ENCODE results near the gene RBM20. TPM values are rescaled to one million over a fixed set of nuclear protein-coding genes. Genes with fewer than 3 reads are reported as not detected.

Gene RBM20
- total RNA-seq, 4 donors from 2014 or later: 7.4 to 18.4 (median 10.2) TPM

DNA sequence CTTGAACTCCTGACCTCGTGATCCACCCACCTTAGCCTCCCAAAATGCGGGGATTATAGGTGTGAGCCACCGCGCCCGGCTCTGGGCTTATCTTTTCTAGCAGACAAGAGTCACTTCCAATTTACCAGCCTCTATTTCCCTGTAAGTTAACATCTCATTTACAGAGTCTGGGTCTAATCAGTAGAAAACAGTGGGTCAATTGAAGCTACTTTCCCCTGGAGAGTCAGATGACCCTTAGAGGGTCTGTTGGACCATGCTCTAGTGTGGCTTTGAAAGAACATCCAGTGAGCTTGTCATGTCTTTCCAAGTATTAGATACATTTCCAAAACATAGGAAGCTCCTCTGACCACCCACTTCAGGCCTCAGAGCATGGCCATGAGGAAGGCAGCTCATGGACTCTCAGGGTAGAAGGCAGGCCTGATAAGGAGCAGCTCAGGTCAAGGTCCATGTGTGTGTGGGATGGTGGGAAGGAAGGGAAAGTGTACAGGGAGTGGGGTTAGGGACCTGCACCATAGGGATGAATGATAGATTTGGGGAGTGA, 27.6 kb upstream of the RBM20 start:
- in situ Hi-C loops (cut with MboI; ENCODE audit: low sequenced_read_pairs in 4 of 4): loop anchor here in 3 of 4 donors (10.0 to 25.0 kb wide), 3 partner anchors 58 to 271 kb away; no protein-coding TSS in a partner anchor
- H3K4me3 ChIP-seq: no peak overlapping the region
- DNase-seq: no peak
- no peak for TF ChIP-seq CTCF (IDR thresholded peaks at IDR 0.05 in 4 of 5, conservative IDR thresholded peaks at IDR 0.05 in 1 of 5)
- H3K27me3 ChIP-seq: no peaks in the 10 kb centered on the region
- no peak for ATAC-seq
- no peaks in the 10 kb centered on the region for H3K4me1 ChIP-seq
- H3K9me3 ChIP-seq: no peaks in the 10 kb centered on the region
- no peaks in the 10 kb centered on the region for H3K36me3 ChIP-seq
- intact Hi-C loops (cut with DNase I; ENCODE audit: low total_unique reads): no loop called here
- no peak overlapping the region for H3K27ac ChIP-seq

DNA sequence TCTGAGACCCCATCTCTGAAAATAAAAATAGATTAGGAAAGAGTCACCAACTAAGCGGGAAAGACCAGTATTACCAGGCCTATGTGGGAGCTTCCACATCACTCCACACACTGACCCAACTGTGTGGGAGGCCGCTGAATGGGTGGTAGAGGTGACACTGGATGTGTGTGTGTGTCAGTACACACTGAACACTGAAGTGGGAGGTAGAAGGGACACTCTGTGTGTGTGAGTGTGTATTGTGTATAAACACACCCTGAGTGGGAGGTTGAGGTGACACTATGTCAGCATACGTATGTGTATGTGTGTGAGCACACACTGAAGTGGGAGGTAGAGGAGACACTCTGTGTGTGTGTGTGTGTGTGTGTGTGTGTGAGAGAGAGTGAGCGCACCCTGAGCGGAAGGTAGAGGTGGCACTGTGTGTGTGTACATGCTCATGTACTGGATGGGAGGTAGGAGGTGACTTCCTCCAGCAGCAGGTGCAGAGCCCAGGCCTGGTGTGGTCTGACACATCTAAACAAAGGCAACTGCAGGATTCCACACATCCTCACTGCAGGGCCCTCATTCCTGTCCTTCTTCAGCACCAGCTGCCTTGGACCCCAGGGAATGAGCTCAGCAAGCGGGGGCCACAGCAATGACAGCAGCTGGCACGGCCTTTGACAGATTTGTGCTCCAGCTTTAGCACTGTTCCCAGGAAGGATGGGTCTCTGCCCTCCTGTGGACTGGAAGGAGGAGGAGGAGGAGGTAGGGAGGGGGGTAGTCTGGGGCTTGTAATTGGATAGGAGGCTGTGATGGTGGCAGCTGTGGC, 26.5 kb upstream of the RBM20 start:
- ATAC-seq (no peak), DNase-seq (no peak)
- no peaks in the 10 kb centered on the region for H3K9me3 ChIP-seq
- H3K36me3 ChIP-seq: no peaks in the 10 kb centered on the region
- intact Hi-C loops (cut with DNase I; ENCODE audit: low total_unique reads) (no loop called here), in situ Hi-C loops (cut with MboI; ENCODE audit: low sequenced_read_pairs in 4 of 4) (loop anchor here in 3 of 4 donors (10.0 to 25.0 kb wide), 3 partner anchors 57 to 270 kb away; no protein-coding TSS in a partner anchor)
- no peaks in the 10 kb centered on the region for H3K4me1 ChIP-seq
- H3K27me3 ChIP-seq: no peaks in the 10 kb centered on the region
- TF ChIP-seq CTCF (IDR thresholded peaks at IDR 0.05 in 4 of 5, conservative IDR thresholded peaks at IDR 0.05 in 1 of 5) (no peak), POLR2A (IDR thresholded peaks at IDR 0.05) (no peak)
- H3K27ac ChIP-seq: no peak overlapping the region
- H3K4me3 ChIP-seq: no peak overlapping the region

DNA sequence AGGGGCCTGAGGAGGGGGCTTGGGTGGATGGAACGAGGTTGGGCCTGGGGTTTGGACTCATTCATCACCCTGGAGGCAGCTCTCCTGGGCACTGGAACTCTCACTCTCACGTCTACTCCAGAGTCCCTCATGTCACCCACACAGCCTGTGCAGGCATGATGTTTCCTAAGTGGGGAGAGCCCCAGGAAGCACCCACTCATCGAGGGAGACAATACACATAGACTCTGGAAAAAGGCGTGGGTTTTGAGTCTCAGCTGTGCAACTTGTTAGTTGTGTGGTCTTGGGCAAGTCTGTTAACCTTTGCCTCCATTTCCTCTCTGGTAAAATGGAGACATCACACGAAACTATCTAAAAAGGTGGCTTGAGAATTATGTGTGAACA, 25.9 kb upstream of the RBM20 start:
- Histone ChIP-seq H3K27ac (no peak overlapping the region), H3K4me1 (no peaks in the 10 kb centered on the region), H3K4me3 (no peak overlapping the region), H3K9me3 (no peaks in the 10 kb centered on the region), H3K36me3 (no peaks in the 10 kb centered on the region), H3K27me3 (no peaks in the 10 kb centered on the region)
- TF ChIP-seq POLR2A (IDR thresholded peaks at IDR 0.05) (no peak), CTCF (IDR thresholded peaks at IDR 0.05 in 4 of 5, conservative IDR thresholded peaks at IDR 0.05 in 1 of 5) (no peak)
- in situ Hi-C loops (cut with MboI; ENCODE audit: low sequenced_read_pairs in 4 of 4) (loop anchor here in 3 of 4 donors (10.0 to 25.0 kb wide), 3 partner anchors 57 to 269 kb away; no protein-coding TSS in a partner anchor), intact Hi-C loops (cut with DNase I; ENCODE audit: low total_unique reads) (no loop called here)
- no peak for DNase-seq
- ATAC-seq: no peak

DNA sequence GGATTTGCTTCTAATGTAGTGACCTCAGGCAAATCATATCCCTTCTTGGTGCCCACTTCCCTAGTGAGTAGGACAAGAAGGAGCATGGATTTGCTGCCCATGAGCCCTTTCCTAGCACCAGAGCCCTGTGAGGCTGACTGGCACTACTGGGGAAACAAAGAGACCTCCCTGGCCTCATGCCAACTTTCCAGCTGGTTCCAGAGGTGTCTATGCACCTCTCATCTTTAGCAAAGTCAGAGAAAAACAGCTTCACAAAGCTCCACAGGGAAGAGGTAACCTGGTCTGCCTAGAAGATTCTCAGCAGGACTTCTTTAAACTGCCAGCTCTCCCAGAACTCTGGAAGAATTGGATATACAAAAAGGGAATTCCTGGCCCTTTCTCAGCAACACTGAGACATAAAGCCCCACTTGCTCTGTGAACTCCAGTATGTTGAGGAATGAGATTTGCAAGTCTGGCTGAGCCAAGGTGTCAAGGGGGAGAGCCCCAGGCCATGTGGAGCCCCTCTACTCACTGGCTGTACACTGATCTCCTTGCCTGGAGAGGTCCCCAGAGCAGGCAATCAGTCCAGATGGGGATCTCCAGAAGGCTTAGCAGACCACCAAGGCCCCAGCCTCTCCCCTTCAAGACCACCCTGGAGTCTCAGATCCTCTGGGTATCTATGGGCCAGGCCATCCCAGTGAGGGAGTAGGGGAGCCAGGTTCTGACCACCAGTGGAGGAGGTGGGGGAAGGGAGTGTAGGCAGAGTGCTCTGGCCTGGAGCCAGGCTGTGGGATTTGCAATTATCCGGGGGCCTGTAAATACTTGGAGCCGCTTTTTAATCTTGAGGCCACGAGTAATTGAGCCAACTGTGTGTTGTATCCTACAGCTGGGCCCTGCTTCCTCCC, 24.4 kb upstream of the RBM20 start:
- no peak for DNase-seq
- Histone ChIP-seq H3K36me3 (no peaks in the 10 kb centered on the region), H3K4me1 (no peaks in the 10 kb centered on the region), H3K9me3 (no peaks in the 10 kb centered on the region), H3K27me3 (no peaks in the 10 kb centered on the region), H3K27ac (no peak overlapping the region), H3K4me3 (no peak overlapping the region)
- intact Hi-C loops (cut with DNase I; ENCODE audit: low total_unique reads): no loop called here
- in situ Hi-C loops (cut with MboI; ENCODE audit: low sequenced_read_pairs in 4 of 4): loop anchor here in 3 of 4 donors (10.0 to 25.0 kb wide), 3 partner anchors 55 to 268 kb away; no protein-coding TSS in a partner anchor
- TF ChIP-seq POLR2A (IDR thresholded peaks at IDR 0.05) (no peak), CTCF (IDR thresholded peaks at IDR 0.05 in 4 of 5, conservative IDR thresholded peaks at IDR 0.05 in 1 of 5) (no peak)
- no peak for ATAC-seq
